Right lobe of liver (tissue), 4 donors: ENCODE measurements around the gene KCNA2.

Experiments
- POLR2A ChIP-seq: fragments of 450-650 bp; IDR thresholded peaks from one replicate; pipeline ENCODE4 v1.6.1; 2017; ENCODE audit warnings: antibody characterized with exemption, mild to moderate bottlenecking
- TF ChIP-seq, protein P1 (sequence below), 4 donors: fragments of 200-600 bp in 3 of 4; fragments of 450-650 bp in 1 of 4; IDR thresholded peaks; one replicate each; pipeline versions ENCODE4 v1.5.1 to v1.8.0; 2016 to 2022; ENCODE audit warnings: antibody characterized with exemption in 4 of 4, mild to moderate bottlenecking in 2 of 4
- donor health status: DM: no; HTN: no; CAD: no.
- donor health status: DM: no; HTN: no; CAD: no.
- donor health status: DM: no; HTN: yes; CAD: no.

DNA sequence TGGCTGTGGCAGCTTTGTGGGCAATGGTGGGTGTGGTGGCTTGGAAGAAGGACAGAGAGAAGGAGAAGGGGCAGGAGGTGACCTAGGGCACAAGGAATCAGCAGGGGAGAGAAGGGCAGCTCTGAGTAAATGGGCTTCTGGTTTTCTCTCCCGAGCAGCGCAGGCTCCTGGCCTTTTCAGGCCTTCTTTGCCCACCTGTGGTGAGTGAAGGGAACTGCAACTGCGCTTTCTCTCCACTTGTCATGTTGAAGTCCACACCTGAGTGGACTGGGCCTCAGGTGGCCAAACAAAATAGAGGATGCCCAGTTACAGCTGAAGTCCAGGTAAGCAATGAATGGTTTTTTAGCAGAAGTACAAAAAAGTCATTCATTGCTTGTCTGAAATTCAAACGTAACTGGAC, 57.8 kb downstream of the KCNA2 start:
- no peak for TF ChIP-seq POLR2A
- TF ChIP-seq, protein P1, sequence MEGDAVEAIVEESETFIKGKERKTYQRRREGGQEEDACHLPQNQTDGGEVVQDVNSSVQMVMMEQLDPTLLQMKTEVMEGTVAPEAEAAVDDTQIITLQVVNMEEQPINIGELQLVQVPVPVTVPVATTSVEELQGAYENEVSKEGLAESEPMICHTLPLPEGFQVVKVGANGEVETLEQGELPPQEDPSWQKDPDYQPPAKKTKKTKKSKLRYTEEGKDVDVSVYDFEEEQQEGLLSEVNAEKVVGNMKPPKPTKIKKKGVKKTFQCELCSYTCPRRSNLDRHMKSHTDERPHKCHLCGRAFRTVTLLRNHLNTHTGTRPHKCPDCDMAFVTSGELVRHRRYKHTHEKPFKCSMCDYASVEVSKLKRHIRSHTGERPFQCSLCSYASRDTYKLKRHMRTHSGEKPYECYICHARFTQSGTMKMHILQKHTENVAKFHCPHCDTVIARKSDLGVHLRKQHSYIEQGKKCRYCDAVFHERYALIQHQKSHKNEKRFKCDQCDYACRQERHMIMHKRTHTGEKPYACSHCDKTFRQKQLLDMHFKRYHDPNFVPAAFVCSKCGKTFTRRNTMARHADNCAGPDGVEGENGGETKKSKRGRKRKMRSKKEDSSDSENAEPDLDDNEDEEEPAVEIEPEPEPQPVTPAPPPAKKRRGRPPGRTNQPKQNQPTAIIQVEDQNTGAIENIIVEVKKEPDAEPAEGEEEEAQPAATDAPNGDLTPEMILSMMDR (IDR thresholded peaks at IDR 0.05): peak; percentile 20 to 44 (median 32)
